Activated naive CD8-positive, alpha-beta T cell treated with anti-CD3 and anti-CD28 coated beads for 36 hours (primary cell): ENCODE measurements around the gene SYNE4. TPM values are rescaled to one million over a fixed set of nuclear protein-coding genes. Genes with fewer than 3 reads are reported as not detected.

Experiments
- DNase-seq: peaks from one replicate; pipeline ENCODE4 v3.0.0; 2021
- H3K27ac Mint-ChIP-seq: one replicate; pipeline ENCODE4 v1.8.0; 2022; ENCODE audit warnings: mild to moderate bottlenecking, moderate library complexity, mixed read lengths
- H3K27me3 Mint-ChIP-seq: one replicate; pipeline ENCODE4 v1.8.0; 2022; ENCODE audit warnings: mild to moderate bottlenecking, mixed read lengths
- H3K36me3 Mint-ChIP-seq: one replicate; pipeline ENCODE4 v1.8.0; 2021; ENCODE audit warnings: mild to moderate bottlenecking, mixed read lengths
- H3K4me1 Mint-ChIP-seq: one replicate; pipeline ENCODE4 v1.8.0; 2021; ENCODE audit warnings: mixed read lengths
- H3K4me3 Mint-ChIP-seq: one replicate; pipeline ENCODE4 v1.8.0; 2022; ENCODE audit warnings: mild to moderate bottlenecking, moderate library complexity, mixed read lengths
- H3K9me3 Mint-ChIP-seq: one replicate; pipeline ENCODE4 v1.8.0; 2022; ENCODE audit warnings: mixed read lengths
- total RNA-seq, 2 experiments: library from RNA; stranded (reverse); gene quantifications; one replicate each; pipeline ENCODE4 v1.2.3, GENCODE V29; 2021

SYNE4 gene
- total RNA-seq, 2 experiments from 2014 or later: 0.99 to 1.8 TPM

DNA sequence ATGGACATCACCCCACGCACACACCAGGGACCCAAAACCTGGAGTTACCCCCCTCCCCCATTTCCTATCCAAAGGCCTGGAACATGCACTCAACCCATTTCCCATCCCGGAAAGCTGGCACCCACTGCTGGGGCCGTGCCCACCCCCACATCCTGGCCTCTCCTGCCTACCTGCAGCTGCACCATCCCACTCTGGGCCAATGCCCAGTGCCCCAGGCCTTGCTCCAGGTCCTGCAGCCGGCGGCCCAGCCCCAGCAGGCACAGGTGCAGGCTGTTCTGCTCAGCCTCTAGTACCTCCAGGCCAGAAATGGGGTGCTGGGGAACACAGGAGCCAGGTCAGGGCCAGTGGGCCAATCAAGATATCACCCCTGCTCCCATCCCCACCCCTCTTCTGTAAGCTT lies 1.7 kb downstream of the SYNE4 start:
- Mint-ChIP-seq H3K9me3 (no peaks in the 10 kb centered on the region), H3K4me3 (no peak overlapping the region), H3K4me1 (peaks cover 10% of the 10 kb centered on the region), H3K36me3 (peaks cover 18% of the 10 kb centered on the region), H3K27me3 (no peaks in the 10 kb centered on the region), H3K27ac (no peak overlapping the region)
- no peak for DNase-seq

DNA sequence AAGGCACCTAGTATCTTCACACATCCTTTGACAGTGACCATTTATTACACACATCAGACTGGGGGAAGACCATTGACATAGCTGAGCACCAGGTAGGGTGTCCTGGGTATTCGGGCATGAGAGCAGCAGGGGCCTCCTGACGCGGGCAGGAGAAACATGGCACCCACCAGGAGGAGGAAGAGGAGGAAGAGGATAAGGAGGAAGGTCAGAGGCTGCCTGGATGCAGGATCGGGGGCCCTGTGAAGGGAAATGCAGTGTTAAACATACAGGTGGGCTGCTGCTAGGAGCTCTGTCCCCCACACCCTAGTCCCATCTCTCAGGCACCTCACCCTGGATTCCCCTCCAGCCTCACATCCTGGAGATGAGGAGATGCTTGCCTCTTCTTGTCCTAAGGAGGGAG lies 5.3 kb downstream of the SYNE4 start:
- Mint-ChIP-seq H3K9me3 (no peaks in the 10 kb centered on the region), H3K4me3 (no peak overlapping the region), H3K36me3 (peaks cover 14% of the 10 kb centered on the region), H3K27ac (no peak overlapping the region), H3K4me1 (peaks cover 14% of the 10 kb centered on the region), H3K27me3 (no peaks in the 10 kb centered on the region)
- no peak for DNase-seq

DNA sequence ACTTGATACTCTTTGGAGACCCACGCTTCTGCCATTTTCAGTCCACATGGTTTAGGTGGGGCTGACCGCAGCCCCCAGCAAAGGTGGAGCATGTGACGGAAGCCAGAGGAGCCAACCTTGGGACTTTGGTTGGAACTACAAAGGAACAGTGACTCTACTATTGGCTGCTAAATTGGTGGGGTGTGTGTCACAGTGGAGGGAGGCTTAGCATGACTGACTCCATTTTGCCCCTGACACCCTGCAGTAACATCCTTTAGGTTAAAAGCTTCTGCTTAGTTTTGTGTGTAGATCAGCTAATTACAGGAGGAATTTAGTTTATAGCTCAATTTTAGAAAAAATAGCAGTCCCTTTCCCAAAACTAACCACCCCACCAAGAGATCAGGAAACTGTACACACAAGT lies 7.0 kb downstream of the SYNE4 start:
- DNase-seq: no peak
- H3K27me3 Mint-ChIP-seq: no peaks in the 10 kb centered on the region
- peaks cover 24% of the 10 kb centered on the region for H3K4me1 Mint-ChIP-seq
- no peaks in the 10 kb centered on the region for H3K9me3 Mint-ChIP-seq
- H3K27ac Mint-ChIP-seq: no peak overlapping the region
- H3K36me3 Mint-ChIP-seq: peaks cover 18% of the 10 kb centered on the region
- no peak overlapping the region for H3K4me3 Mint-ChIP-seq

DNA sequence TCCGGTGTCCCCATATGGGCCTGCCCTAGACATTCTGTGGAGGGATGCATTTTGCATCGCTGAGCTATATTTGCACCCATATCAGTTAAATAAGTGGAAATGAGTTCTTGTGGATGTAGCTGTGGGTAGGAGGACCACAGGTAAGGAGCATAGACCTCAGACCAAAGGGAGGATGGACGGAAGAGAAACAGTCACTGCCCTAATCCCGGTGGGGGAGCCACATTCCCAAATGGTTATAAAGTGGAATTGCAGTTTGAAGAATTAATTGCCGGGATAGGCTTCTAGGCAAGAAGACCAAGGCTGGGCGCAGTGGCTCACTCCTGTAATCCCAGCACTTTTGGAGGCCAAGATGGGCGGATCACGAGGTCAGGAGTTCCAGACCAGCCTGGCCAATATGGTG lies 11.8 kb downstream of the SYNE4 start:
- Mint-ChIP-seq H3K27me3 (no peaks in the 10 kb centered on the region), H3K36me3 (peaks cover 20% of the 10 kb centered on the region), H3K9me3 (no peaks in the 10 kb centered on the region), H3K4me3 (peak overlapping the region; percentile 83), H3K4me1 (peaks cover 37% of the 10 kb centered on the region), H3K27ac (peak overlapping the region; percentile 86)
- DNase-seq: no peak

DNA sequence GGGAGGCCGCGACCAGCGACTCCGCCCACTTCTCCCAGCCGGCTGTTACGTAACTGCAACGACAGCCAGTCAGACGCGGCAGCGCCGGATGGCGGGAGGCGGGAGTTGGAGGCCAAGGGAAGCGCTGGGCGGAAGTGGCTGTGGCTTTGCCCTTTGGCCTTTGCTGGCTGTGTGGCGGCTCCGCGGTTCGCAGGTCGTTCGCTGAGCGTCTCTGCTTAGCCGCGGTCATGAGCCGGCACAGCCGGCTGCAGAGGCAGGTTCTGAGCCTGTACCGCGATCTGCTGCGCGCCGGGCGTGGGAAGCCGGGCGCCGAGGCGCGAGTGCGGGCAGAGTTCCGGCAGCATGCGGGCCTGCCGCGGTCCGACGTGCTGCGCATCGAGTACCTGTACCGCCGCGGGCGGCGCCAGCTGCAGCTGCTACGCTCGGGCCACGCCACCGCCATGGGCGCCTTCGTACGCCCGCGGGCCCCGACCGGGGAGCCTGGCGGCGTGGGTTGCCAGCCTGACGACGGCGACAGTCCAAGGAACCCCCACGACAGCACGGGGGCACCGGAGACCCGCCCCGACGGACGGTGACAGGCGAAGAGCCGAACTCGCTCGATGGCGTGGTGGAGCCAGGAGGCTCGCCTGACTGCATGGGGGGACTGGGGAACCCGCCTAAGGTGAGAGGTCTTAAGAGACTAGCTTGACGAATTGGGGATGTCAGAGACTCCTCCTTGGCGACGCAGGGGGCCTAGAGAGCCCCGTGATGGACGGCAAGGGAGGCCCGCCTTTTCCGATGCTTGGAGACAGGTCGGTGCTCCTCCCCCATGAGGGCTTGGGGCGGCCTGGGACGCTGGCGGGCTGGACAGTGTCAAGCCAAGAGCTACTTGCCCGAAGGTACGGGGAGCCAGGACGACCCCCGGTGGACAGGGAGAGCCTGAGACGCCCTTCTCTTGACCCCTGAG lies 13.3 kb downstream of the SYNE4 start, which contains the start of gene SDHAF1:
Gene SDHAF1 (plus strand): TSS at position 141 of the 946 bp plus-strand sequence. CDS start 87 bp downstream, at position 228.
- Mint-ChIP-seq H3K4me1 (peaks cover 31% of the 10 kb centered on the region), H3K4me3 (peak within 1 kb of the TSS; percentile 83), H3K36me3 (peaks cover 15% of the 10 kb centered on the region), H3K27me3 (no peaks in the 10 kb centered on the region), H3K9me3 (no peaks in the 10 kb centered on the region), H3K27ac (peak within 1 kb of the TSS; percentile 87)
- DNase-seq: peak; percentile 96

DNA sequence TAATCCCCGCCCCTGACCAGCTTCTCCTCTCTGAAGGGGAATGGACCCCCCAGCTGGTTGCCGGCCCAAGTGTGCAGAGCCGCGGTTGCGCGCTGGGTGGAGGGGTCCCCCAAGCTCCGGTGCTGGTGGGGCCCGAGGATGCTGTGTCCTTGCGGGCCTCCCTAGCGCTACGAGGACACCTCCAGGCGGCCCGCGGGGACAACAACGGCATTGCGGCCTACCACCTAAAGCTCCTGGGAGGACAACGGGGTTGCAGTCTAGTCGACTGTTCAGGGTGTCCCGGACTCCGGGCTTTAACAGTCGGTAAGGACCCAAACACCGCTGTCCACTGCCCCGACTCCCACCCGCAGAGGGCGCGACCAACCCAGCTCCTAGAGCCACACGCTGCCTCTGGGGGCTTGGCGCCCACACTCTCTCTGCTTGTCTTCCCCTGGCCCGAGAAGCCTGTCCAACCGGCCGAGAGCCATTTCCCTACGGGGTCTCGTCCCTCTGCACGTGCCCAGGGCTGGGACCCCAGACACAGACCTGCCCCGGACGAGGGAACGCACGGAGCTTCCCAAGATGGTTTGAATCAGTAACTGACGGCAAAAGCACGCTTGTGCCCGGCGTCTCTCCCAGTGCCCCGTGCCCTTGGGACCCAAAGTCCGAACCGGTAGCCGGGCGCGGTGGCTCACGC lies 14.6 kb downstream of the SYNE4 start:
- peak; percentile 37 for DNase-seq

DNA sequence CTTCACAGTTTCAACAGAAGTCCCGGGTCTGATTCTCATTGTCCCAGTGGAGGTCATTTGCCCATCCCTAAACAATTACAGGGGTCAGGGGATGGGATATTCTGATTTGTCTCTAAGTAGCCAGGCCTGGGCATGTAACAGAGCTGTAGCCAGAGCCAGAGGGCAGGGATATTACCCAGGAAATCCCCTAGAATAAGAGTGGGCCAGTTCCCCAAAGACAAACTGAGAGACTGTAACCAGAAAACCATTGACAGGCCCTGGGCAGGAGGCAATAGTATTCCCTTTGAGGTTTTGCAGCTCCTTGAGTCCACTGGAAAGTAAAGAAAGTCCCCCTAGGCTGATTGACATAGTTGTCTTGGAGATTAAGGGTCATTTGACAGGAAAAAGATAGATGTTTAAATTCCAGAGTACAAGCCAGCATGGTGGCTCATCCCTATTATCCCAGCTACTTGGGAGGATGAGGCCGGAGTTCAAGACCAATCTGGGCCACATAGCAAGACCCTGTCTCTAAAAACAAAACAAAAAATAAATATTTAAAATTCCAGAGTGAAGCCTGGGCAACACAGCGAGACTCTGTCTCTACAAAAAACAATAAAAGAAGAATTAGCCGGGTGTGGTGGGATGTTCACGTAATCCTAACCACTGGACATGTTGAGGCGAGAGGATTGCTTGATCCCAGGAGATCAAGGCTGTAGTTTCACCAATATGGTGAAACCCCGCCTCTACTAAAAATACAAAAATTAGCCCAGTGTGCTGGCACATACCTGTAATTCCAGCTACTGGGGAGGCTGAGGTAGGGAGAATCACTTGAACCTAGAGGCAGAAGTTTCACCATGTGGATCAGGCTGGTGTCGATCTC lies 15.5 kb downstream of the SYNE4 start:
- no peak for DNase-seq
- H3K27me3 Mint-ChIP-seq: peaks cover 5% of the 10 kb centered on the region
- no peak overlapping the region for H3K4me3 Mint-ChIP-seq
- peaks cover 23% of the 10 kb centered on the region for H3K4me1 Mint-ChIP-seq
- no peaks in the 10 kb centered on the region for H3K9me3 Mint-ChIP-seq
- H3K36me3 Mint-ChIP-seq: peaks cover 15% of the 10 kb centered on the region
- H3K27ac Mint-ChIP-seq: no peak overlapping the region

More for the DNA sequence above, 14.6 kb downstream of the SYNE4 start:
- H3K36me3 Mint-ChIP-seq: peaks cover 15% of the 10 kb centered on the region
- H3K9me3 Mint-ChIP-seq: no peaks in the 10 kb centered on the region
- no peak overlapping the region for H3K27ac Mint-ChIP-seq
- peak overlapping the region; percentile 74 for H3K4me3 Mint-ChIP-seq
- H3K4me1 Mint-ChIP-seq: peaks cover 23% of the 10 kb centered on the region
- H3K27me3 Mint-ChIP-seq: no peaks in the 10 kb centered on the region

DNA sequence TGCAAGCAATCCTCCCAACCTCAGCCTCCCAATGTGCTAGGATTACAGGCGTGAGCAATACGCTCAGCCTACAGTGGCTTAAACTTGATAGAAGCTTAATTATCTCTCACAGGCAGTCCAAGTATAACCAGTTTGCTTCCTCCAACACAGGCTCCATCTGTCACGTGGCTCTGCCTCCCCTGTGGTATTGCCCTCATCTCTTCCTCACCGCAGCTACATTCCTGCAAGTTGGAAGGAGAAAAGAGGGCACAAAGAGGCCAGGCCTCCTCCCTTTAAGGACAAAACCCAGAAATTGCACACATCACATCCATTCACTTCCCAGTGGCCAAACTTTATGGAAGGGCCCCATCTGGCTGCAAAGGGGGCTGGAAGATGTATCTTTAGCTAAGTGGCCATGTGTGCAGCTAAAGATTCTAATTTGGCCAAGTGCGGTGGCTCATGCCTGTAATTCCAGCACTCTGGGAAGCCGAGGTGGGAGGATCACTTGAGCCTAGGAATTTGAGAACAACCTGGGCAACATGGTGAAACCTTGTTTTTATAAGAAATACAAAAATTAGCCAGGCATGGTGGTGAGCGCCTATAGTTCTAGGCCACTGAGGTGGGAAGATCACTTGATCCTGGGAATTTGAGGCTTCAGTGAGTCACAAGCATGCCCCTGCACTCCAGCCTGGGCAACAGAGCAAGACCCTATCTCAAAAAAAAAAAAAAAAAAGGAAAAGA lies 16.7 kb downstream of the SYNE4 start:
- Mint-ChIP-seq H3K27ac (no peak overlapping the region), H3K4me3 (no peak overlapping the region), H3K4me1 (peaks cover 16% of the 10 kb centered on the region), H3K27me3 (peaks cover 14% of the 10 kb centered on the region), H3K36me3 (peaks cover 13% of the 10 kb centered on the region), H3K9me3 (peaks cover 1% of the 10 kb centered on the region)
- no peak for DNase-seq

DNA sequence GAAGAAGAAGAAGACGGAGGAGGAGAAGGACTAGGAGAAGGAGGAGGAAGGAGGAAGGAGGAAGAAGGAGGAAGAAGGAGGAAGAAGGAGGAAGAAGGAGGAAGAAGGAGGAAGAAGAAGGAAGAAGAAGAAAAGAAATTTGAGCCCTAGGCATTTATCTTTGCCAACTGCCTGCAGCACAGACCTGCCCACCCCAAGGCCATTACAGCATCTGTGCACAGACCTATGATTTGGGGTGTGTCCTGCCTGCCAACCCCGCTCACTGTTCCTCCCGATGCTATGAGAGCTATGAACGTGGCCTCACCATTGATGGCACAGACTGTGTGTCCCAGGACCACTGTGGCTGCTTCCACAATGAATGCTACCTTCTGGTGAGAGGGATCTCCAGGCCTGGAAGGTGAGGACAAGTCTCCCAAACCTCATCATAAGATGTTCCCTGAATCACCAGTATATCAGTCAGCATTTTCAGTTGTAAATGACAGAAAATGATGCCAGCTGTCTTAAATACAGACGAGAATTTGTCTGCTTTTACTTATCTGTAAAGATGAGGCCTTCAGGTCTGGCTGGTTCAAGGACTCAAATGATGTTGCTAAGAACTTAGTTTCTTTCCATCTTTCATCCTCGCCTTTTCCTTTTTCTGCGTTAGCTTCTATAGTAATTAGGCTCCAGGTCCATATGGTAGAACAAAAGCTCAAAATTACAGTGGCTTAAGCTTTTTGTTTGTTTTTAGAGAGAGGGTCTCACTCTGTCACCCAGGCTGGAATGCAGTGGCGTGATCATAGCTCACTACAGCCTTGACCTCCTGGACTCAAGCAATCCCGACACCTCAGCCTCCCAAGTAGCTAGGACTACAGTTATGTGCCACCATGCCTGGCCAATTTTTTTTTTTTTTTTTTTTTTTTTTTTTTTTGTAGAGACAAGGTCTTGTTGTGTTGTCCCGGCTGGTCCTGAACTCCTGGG lies 17.6 kb downstream of the SYNE4 start:
- Mint-ChIP-seq H3K4me1 (peaks cover 11% of the 10 kb centered on the region), H3K27me3 (peaks cover 21% of the 10 kb centered on the region), H3K4me3 (no peak overlapping the region), H3K27ac (no peak overlapping the region), H3K9me3 (peaks cover 1% of the 10 kb centered on the region), H3K36me3 (peaks cover 4% of the 10 kb centered on the region)
- no peak for DNase-seq

DNA sequence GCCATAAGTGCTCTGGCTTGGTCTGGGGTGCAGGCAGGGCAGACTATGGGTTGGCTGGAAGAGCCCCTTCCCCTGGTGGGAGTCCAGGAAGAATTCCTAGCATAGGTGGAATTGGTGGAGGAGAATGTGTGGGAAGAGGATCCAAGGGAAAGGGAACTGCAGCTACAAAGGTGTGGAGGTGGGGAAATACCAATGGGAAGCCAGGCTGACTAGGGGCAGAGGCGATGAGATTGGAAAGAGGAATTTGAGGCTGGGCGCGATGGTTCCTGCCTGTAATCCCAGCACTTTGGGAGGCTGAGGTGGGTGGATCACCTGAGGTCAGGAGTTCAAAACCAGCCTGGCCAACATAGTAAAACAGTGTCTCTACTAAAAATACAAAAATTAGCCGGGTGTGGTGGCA lies 18.5 kb downstream of the SYNE4 start:
- Mint-ChIP-seq H3K27me3 (peaks cover 30% of the 10 kb centered on the region), H3K9me3 (peaks cover 1% of the 10 kb centered on the region), H3K36me3 (no peaks in the 10 kb centered on the region), H3K4me1 (peaks cover 6% of the 10 kb centered on the region), H3K27ac (no peak overlapping the region), H3K4me3 (no peak overlapping the region)
- no peak for DNase-seq

DNA sequence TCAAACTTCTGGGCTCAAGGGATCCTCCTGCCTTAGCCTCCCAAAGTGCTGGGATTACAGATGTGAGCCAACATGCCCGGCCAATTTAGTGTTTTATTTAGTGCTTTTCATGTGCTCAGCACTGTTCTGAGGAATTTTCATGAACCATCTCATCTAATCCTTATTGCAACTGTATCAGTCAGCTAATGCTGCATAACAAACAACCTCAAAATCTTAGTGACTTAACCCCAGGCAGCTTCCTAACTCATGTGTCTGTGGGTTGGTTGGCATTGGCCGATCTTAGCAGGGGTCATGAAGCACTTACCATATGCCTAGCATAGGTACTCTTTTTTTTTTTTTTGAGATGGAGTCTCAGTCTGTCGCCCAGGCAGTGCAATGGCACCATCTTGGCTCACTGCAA lies 19.8 kb downstream of the SYNE4 start:
- no peak overlapping the region for H3K27ac Mint-ChIP-seq
- H3K36me3 Mint-ChIP-seq: no peaks in the 10 kb centered on the region
- H3K4me3 Mint-ChIP-seq: no peak overlapping the region
- peaks cover 38% of the 10 kb centered on the region for H3K27me3 Mint-ChIP-seq
- peaks cover 1% of the 10 kb centered on the region for H3K9me3 Mint-ChIP-seq
- no peak for DNase-seq
- peaks cover 2% of the 10 kb centered on the region for H3K4me1 Mint-ChIP-seq

DNA sequence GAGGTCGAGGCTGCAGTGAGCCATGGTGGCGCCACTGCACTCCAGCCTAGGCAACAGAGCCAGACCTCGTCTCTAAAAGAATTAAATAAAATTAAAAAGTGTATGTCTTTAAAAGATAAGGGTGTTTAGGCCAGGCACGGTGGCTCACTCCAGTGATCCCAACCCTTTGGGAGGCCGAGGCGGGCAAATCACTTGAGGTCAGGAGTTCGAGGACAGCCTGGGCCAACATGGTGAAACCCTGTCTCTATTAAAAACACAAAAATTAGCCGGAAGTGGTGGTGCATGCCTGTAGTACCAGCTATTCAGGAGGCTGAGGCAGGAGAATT lies 21.1 kb downstream of the SYNE4 start:
- peaks cover 1% of the 10 kb centered on the region for H3K9me3 Mint-ChIP-seq
- no peaks in the 10 kb centered on the region for H3K36me3 Mint-ChIP-seq
- peaks cover 2% of the 10 kb centered on the region for H3K4me1 Mint-ChIP-seq
- DNase-seq: no peak
- H3K27ac Mint-ChIP-seq: no peak overlapping the region
- peaks cover 48% of the 10 kb centered on the region for H3K27me3 Mint-ChIP-seq
- no peak overlapping the region for H3K4me3 Mint-ChIP-seq

DNA sequence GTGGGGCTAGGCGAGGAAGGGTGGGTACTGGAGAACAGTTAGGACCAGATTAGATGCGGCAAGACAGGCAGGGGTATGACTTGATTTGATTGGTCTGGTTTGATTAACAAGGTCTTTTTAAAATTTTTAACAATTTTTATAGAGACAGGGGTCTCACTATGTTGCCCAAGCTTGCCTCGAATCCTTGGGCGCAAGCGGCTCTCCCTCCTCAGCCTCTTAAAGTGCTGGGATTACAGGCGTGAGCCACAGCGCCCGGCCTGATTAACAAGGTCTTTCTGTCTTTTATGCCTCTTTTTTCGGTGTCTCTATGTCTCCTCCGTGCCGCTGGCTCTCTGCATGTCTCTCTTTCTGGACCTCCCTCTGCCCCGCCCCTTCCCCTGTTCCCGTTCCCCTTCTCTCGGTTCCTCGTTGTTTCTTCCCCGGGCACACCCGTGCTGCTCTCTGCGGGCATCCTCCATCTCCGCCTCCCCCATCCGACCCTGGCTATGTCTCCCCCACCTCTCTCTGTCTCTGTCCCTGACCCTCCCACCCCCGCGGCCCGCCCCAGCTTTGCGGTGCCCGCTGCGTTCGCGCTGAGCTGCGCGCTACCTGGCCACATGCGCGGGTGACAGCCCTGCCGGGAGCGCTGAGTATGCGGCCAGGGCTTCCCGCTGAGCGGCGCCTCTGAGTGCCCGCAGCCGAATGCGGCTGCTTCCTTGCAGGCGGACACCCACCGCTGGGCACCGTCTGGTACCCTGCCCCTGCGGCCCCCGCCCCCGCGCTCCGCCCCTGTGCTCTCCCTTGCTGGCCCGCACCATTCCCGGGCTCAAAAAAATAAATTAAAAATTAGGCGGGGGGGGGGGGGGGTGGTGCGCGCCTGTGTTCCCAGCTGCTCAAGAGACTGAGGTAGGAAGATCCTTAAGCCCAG lies 21.7 kb downstream of the SYNE4 start:
- Mint-ChIP-seq H3K4me1 (peaks cover 2% of the 10 kb centered on the region), H3K27me3 (peaks cover 48% of the 10 kb centered on the region), H3K4me3 (peak overlapping the region; percentile 71), H3K27ac (no peak overlapping the region), H3K36me3 (no peaks in the 10 kb centered on the region), H3K9me3 (peaks cover 1% of the 10 kb centered on the region)
- peak; percentile 28 for DNase-seq
